Kidney (tissue), 14 donors: ENCODE data around the gene ELAC1. TPM values are rescaled to one million over a fixed set of nuclear protein-coding genes. Genes with fewer than 3 reads are reported as not detected.
"Not testable (repeated sequence)": the region's sequence is repeated elsewhere in the genome, so short reads cannot be mapped to it uniquely, and the experiment has no call there.

Experiments
- DNase-seq, 5 donors: peaks; one replicate each; pipeline ENCODE4 v3.0.0-alpha.2; 2013 to 2020
- FAIRE-seq: peaks from 2 replicates; lab custom pipeline; 2012; peaks lifted over from hg19 to GRCh38; lab: Jason Lieb, UNC
- H3K27ac ChIP-seq, 2 donors: one replicate each; pipeline ENCODE4 v1.7.0; 2013; ENCODE audit warnings: low read depth in 2 of 2, low read length in 2 of 2, inconsistent platforms in 1 of 2
- H3K27me3 ChIP-seq: one replicate; pipeline ENCODE4 v1.7.1; 2013; ENCODE audit warnings: low read length, inconsistent platforms; ENCODE audit not compliant: control insufficient read depth, insufficient read depth
- H3K36me3 ChIP-seq, 3 donors: one replicate each; pipeline versions ENCODE4 v1.7.0 to v1.7.1; 2013; ENCODE audit warnings: low read length in 3 of 3, control low read depth in 1 of 3, inconsistent platforms in 1 of 3; ENCODE audit not compliant: insufficient read depth in 3 of 3, control insufficient read depth in 2 of 3
- H3K4me1 ChIP-seq, 3 donors: one replicate each; pipeline versions ENCODE4 v1.7.0 to v1.7.1; 2013; ENCODE audit warnings: low read length in 3 of 3, inconsistent platforms in 1 of 3, low read depth in 1 of 3; ENCODE audit not compliant: control insufficient read depth in 2 of 3, insufficient read depth in 2 of 3
- H3K4me3 ChIP-seq, 3 donors: one replicate each; pipeline versions ENCODE4 v1.7.0 to v1.8.1; 2013; ENCODE audit warnings: low read length in 3 of 3, control low read depth in 1 of 3, inconsistent platforms in 1 of 3
- H3K9ac ChIP-seq, 3 donors: one replicate each; pipeline versions ENCODE4 v1.7.0 to v1.7.1; 2013; ENCODE audit warnings: low read length in 3 of 3, control low read depth in 1 of 3, inconsistent platforms in 1 of 3
- H3K9me3 ChIP-seq, 3 donors: one replicate each; pipeline versions ENCODE4 v1.7.0 to v1.7.1; 2013; ENCODE audit warnings: low read length in 3 of 3, control low read depth in 1 of 3, inconsistent platforms in 1 of 3; ENCODE audit not compliant: control insufficient read depth in 2 of 3, insufficient read depth in 1 of 3
- intact Hi-C: fragments of 100-400 bp; cut with DNase I; formaldehyde crosslinking; loops from one replicate; pipeline ENCODE4 v1.11.1; 2022
- polyA plus RNA-seq: library from polyadenylated mRNA; stranded (reverse); fragments of 350-450 nt; fragmentation: Illumina TruSeq; extraction: RNeasy Lipid Tissue Mini Kit (QIAGEN cat#74804); gene quantifications from one replicate; pipeline ENCODE4 v1.2.3, GENCODE V29; 2014; ENCODE audit warnings: low read depth, low replicate concordance; ENCODE audit not compliant: insufficient read depth
- total RNA-seq: library from RNA; stranded (reverse); fragmentation: NEBNext Ultra II Directional; extraction: Animal tissue kit (Norgen Biotek cat#: 25700); gene quantifications from one replicate; pipeline ENCODE4 v1.2.1, GENCODE V29; 2021
- TF ChIP-seq, protein P1 (sequence below): IDR thresholded peaks from 3 replicates; pipeline ENCODE4 v1.5.1; 2012; ENCODE audit warnings: mild to moderate bottlenecking, moderate library complexity, borderline replicate concordance; ENCODE audit not compliant: insufficient read depth; ENCODE audit errors: extremely low read depth
- donor health status: control.
- donor health status: control.
- donor health status: control.
- donor health status: control.
- donor health status: control.
- donor health status: DM: yes; HTN: yes; CAD: no.
- donor health status: Normal renal cell carcinoma (clear cell type).

The ELAC1 gene
- total and polyA plus RNA-seq, 2 donors from 2014 or later: 11.7 to 14.8 TPM

DNA sequence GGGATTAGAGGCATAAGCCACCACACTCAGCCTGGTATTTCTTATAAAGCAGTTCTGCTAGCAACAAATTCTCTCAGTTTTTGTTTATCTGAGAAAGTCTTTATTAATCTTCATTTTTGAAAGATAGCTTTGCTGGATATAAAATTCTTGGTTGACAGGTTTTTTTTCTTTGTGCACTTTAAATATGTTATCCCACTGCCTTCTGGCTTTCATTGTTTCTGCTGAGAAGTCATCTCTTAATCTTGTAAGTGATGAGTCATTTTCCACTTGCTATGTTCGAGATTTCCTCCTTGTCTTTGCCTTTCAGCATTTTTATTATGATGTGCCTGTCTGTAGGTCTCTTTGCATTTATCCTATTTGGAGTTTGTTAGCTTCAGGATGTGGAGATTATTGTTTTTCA is 5.9 kb upstream of the ELAC1 start:
- no peaks in the 10 kb centered on the region for H3K36me3 ChIP-seq
- intact Hi-C loops: no loop called here

DNA sequence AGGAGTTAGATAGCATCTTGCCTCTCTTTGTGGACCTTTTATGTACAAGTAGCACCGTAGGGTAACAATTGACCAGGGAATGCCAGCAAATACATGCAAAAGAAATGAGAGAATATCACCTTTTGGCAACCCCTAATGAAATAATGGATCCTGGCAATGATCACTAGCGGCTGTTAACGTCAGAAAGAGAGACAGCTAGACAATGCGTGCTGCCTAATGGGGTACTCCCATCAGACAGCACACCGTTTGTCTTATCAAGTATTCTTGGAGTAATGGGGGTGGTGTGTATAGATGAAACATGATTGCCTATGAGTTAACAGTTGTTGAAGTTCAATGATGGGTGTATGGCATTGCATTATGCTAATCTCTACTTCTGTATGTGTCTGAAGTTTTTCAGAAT is 1.6 kb downstream of the ELAC1 start:
- Histone ChIP-seq H3K27ac (no peak overlapping the region), H3K9me3 (no peaks in the 10 kb centered on the region), H3K4me1 (peaks cover 0 to 7% (median 4%) of the 10 kb centered on the region in 3 donors), H3K4me3 (peak overlapping the region in 1 of 3 donors; percentile 81), H3K9ac (no peak overlapping the region), H3K36me3 (peaks cover under 1 to 1% (median 1%) of the 10 kb centered on the region in 3 donors), H3K27me3 (no peaks in the 10 kb centered on the region)
- no peak for DNase-seq
- intact Hi-C loops: no loop called here
- no peak for FAIRE-seq
- TF ChIP-seq, protein P1, sequence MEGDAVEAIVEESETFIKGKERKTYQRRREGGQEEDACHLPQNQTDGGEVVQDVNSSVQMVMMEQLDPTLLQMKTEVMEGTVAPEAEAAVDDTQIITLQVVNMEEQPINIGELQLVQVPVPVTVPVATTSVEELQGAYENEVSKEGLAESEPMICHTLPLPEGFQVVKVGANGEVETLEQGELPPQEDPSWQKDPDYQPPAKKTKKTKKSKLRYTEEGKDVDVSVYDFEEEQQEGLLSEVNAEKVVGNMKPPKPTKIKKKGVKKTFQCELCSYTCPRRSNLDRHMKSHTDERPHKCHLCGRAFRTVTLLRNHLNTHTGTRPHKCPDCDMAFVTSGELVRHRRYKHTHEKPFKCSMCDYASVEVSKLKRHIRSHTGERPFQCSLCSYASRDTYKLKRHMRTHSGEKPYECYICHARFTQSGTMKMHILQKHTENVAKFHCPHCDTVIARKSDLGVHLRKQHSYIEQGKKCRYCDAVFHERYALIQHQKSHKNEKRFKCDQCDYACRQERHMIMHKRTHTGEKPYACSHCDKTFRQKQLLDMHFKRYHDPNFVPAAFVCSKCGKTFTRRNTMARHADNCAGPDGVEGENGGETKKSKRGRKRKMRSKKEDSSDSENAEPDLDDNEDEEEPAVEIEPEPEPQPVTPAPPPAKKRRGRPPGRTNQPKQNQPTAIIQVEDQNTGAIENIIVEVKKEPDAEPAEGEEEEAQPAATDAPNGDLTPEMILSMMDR: no peak

More for the DNA sequence above, 5.9 kb upstream of the ELAC1 start:
- peaks cover 0 to 11% (median 3%) of the 10 kb centered on the region in 3 donors for H3K9me3 ChIP-seq
- H3K27ac ChIP-seq: no peak overlapping the region
- TF ChIP-seq, protein P1: no peak
- H3K4me1 ChIP-seq: no peaks in the 10 kb centered on the region
- DNase-seq (no peak), FAIRE-seq (no peak)
- H3K9ac ChIP-seq: no peak overlapping the region
- H3K27me3 ChIP-seq: no peaks in the 10 kb centered on the region
- H3K4me3 ChIP-seq: no peak overlapping the region

DNA sequence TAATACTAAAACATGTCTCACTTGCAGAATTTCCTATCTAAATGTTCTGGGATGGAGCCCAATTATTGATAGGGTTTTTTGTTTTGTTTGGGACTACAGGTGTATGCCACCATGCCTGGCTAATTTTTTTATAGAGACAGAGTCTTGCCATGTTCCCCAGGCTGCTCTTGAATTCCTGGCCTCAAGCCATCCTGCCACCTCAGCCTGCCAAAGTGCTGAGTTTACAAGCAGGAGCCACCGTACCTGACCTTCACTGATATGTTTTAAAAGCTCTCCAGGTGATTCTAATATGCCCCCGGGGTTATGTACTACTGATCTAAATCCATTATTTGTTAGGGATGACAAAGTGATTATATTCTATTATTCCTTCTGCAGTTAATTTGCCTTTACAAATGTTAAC is 2.2 kb downstream of the ELAC1 start:
- DNase-seq (no peak), FAIRE-seq (no peak)
- TF ChIP-seq, protein P1: no peak
- intact Hi-C loops: no loop called here
- H3K9me3 ChIP-seq: no peaks in the 10 kb centered on the region
- H3K27me3 ChIP-seq: no peaks in the 10 kb centered on the region
- H3K4me1 ChIP-seq: peaks cover 0 to 7% (median 4%) of the 10 kb centered on the region in 3 donors
- no peak overlapping the region for H3K27ac ChIP-seq
- H3K9ac ChIP-seq: no peak overlapping the region
- peaks cover 4 to 6% (median 4%) of the 10 kb centered on the region in 3 donors for H3K36me3 ChIP-seq
- no peak overlapping the region for H3K4me3 ChIP-seq

DNA sequence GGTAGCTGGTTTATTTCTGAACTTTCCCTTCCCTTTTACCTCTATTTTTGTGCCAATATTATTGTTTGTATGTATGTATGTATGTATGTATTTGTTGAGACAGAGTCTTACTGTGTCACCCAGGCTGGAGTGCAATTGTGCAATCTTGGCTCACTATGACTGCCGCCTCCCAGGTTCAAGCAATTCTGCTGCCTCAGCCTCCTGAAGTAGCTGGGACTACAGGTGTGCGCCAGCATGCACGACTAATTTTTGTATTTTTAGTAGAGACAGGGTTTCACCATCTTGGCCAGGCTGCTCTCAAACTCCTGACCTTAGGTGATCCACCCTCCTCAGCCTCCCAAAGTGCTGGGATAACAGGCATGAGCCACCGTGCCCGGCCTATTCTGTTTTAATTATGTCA is 4.6 kb downstream of the ELAC1 start:
- peaks cover 16 to 25% (median 17%) of the 10 kb centered on the region in 3 donors for H3K36me3 ChIP-seq
- DNase-seq, intact Hi-C loops, H3K27ac ChIP-seq, H3K4me3 ChIP-seq, H3K9ac ChIP-seq, H3K27me3 ChIP-seq, FAIRE-seq, H3K4me1 ChIP-seq, H3K9me3 ChIP-seq: not testable (repeated sequence)
